Sigmoid colon (tissue), 4 donors: ENCODE measurements around the gene CFAP99.

ENCODE experiments used
- CTCF ChIP-seq, 4 experiments: fragments of 450-650 bp in 3 of 4; fragments of 200-600 bp in 1 of 4; IDR thresholded peaks; one replicate each; pipeline ENCODE4 v1.5.1; 2016 to 2019; ENCODE audit warnings: antibody characterized with exemption in 4 of 4, mild to moderate bottlenecking in 3 of 4, moderate library complexity in 2 of 4
- EP300 ChIP-seq, 4 donors: sonication (generic); formaldehyde crosslinking; IDR thresholded peaks; one replicate each; pipeline ENCODE4 v1.6.1; 2017; ENCODE audit warnings: antibody characterized with exemption in 4 of 4

GRCh38 chr4:2417765-2418649 is 748 bp upstream of the CFAP99 start, which contains the start of gene ZFYVE28:
- TF ChIP-seq CTCF (IDR thresholded peaks at IDR 0.05) = no peak
- TF ChIP-seq EP300 (IDR thresholded peaks at IDR 0.05) = no peak
